Activated T-helper 1 cell treated with Interleukin-2 at 50 U/mL for 16 hours (primary cell): Measurements from ENCODE around the gene YWHAG.
"Not testable (repeated sequence)": the region's sequence is repeated elsewhere in the genome, so short reads cannot be mapped to it uniquely, and the experiment has no call there.

Source experiments
- DNase-seq: peaks from one replicate; pipeline ENCODE4 v3.0.0-alpha.2; 2020; ENCODE audit warnings: low read depth

The YWHAG gene

DNA sequence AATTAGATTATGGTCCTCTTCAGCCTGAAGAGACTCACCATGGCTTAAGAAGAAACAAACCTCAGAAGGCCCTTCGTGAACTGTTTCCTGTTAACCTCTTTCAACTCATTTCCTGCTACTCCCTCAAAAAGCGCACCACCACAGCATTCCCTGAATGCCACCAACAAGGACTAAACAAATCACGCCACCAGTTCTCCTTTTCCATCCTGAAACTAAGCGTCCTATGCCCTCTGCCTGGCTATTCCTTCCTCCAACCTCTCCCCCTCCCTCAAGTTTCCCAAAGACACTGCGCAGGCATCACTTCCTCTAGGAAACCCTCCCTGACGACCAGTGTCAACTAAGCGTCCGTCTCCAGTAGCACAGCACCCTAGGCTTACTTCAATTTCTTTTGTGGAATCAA is 12.0 kb downstream of the YWHAG start:
- DNase-seq, result no peak

DNA sequence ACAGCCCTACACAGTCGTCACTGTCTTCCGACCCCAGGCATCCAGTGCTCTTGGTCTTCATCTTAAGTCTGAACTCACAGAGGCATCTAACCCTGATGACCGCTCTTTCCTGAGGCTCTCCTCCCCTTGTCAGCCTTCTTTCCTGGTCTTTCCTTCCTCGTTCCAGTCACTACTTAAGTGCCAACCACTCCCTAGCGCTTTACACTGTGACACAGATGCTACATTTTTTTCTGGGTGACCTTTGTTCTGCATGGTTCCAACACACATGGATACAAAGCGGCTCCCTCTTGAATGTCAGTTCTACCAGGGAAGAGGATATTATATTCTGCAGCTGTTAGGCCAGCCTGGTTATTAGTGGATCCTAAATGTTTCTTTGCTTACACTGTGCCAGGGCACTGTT is 12.7 kb downstream of the YWHAG start:
- DNase-seq, result no peak

DNA sequence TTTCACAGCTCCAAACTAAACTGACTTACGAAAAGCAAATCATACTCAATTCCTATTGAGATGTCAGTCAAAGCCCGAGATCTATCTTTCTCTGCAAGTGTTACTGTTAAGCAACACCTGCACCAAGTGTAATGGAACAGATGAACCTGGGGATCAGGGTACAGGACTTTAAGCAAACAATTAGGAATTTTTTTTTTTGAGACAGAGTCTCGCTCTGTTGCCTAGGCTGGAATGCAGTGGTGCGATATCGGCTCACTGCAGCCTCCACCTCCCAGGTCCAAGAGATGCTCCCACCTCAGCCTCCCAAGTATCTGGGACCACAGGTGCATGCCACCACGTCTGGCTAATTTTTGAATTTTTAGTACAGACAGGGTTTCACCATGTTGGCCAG is 14.9 kb downstream of the YWHAG start:
- no peak for DNase-seq

GRCh38 chr7:76343294-76343930 is 15.4 kb downstream of the YWHAG start:
- DNase-seq, result no peak

DNA sequence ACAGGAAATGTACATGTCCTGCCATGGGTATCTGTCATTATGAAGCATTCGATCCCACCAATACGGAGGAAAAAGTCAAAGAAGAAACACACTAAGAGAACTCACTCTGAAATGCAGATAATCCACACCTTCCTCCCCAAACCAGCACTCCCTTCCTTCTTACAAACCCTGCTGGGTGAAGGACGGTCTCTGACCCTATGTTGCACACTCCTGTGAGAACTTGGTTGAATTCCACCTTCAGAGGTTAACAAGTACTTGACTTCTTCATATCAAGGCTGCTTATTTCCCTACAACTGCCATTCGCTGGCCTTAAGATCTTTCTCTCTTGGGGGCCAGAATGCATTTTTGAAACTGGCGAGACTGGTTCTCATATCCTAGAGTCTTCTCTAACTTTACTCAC is 16.6 kb downstream of the YWHAG start:
- no peak for DNase-seq

DNA sequence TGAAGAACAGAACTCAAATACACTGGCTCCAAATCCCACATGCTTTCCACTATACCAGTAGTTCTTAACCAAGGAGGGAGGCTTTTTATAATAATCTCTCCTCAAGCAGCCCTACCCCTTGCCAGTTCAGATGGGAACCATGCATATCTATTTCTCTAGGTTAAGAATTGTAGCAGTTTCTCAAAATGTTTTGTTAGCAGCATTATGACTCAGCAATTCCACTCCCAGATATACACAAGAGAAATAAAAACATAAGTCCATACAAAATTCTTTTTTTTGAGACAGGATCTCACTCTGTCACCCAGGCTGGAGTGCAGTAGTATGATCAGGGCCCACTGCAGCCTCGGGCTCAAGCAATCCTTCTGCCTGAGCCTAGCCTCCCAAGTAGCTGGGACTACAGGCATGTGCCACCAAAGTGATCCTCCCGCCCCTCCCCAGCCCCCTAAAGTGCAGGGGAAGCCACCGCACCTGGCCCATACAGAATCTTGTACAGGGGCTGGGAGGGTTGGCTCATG is 18.1 kb downstream of the YWHAG start:
- DNase-seq, result no peak

DNA sequence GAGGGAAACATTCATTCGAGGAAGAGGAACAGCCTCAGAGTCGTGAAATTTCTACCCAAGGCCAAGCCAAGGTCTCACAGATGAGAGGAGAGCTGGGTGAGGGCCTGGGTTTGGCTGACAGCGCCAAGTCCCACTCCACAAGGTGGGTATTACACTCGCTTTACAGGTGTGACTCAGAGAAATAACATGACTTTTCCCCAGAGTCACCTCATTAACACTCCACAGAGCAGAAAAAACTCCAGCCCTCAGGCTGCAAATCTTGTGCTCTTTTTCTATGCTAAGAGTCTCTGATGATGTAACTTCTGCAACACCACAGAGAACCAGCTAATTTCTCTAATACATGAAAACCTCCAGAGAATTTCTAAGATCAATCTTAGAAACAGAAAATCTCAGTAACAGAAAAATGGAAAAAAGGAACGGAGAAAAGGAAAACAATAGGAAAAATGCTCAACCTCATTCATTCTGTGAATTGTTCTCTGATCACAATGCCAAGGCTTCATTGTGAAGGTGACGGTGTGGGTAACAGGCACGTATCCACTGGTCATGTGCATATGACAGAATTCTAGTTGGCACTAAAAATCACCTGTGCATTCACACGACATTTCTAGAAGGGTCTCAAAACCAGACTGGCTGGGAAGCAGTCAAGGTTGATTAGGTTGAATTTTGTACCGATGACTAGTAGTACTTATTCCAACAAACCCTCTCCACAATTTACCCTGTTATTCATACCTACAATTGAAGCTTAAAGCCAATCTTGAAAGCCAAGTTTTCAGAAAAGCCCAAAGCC is 20.3 kb downstream of the YWHAG start:
- no peak for DNase-seq

- DNase-seq, result no peak
Observed at GRCh38 chr7:76337147-76337546, 21.6 kb downstream of the YWHAG start.

- no peak for DNase-seq
Observed at GRCh38 chr7:76336094-76336493, 22.7 kb downstream of the YWHAG start.

DNA sequence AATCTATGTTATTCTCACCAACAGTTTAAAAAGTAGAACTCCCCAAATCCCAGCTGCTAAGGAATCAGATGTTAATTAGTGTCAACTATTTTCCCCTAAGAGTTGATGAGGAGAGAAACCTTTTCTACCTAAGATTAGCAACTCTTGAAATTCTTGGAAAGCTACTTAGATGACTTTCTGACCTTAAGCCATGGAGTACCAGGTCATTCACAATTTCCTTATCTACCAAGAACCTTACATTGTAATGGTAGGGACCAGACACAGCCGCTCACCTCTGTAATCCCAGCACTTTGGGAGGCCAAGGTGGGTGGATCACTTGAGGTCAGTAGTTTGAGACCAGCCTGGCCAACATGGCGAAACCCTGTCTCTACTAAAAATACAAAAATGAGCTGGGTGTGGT is 23.4 kb downstream of the YWHAG start:
- not testable (repeated sequence) for DNase-seq

DNA sequence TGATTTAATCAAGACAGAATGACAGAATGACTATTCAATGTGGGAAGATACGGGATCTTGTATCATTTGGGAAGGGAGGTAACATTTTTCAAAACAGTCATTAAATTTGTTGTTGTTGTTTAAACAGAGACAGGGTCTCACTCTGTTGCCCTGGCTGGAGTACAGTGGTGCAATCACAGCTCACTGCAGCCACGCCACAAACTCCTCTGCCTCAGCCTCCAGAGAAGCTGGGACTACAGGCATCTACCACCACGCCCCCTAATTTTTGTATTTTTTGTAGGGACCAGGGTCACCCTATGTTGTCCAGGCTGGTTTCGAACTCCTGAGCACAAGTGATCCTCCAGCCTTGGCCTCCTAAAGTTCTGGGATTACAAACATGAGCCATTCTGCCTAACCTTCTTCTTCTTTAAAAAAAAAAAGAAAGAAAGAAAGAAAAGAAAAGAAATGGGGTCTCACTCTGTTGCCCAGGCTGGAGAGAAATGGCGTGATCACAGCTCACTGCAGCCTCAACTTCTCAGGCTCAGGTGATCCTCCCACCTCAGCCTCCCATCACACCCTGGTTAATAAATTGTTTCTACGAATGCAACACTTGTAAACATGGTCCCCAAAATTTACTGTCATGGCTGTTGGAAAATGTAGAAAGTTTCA is 24.3 kb downstream of the YWHAG start:
- no peak for DNase-seq

- DNase-seq, result no peak
Observed at GRCh38 chr7:76333511-76334101, 25.2 kb downstream of the YWHAG start.

DNA sequence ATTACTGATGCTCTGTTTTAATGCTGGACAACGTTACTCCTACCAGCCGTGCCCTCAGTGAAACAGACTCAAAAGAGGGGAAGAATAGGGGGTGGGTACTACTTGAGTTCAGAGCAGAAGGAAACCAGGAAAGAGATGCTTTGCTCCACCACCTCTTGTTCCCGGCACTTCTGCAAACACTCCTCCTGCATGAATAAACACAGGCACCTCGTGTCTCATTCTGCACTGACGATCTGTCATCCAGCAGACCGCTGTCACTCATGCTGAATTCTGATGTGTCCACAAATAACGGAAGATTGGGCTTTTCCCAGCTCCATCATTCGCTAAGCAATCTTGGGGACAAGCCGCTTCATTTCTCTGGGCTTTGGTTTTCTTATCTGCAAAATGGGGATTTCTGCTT is 26.7 kb downstream of the YWHAG start:
- DNase-seq, result no peak

GRCh38 chr7:76330673-76331072 is 28.1 kb downstream of the YWHAG start:
- no peak for DNase-seq

GRCh38 chr7:76330261-76330660 is 28.5 kb downstream of the YWHAG start:
- no peak for DNase-seq

- DNase-seq, result no peak
Observed at GRCh38 chr7:76329479-76329878, 29.3 kb downstream of the YWHAG start.

DNA sequence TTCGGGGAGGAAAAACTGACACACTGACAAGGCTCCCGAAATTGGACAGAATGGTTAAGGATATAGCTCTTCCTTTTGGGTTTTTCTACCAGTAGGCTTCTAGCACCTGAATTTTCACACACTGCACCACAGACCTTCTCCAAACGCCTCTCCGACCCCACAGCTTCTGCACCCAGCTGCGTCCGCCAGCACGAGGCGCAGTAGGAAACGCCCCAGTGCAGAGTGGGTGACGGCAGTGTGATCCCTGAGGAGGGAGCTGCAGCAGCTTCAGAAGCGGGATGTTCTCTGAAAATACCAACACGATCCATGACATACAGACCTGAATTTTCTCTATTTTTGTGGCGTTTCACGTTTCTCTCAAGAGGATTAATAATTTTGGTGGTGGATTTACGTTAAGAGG is 30.4 kb downstream of the YWHAG start:
- DNase-seq, result no peak

- no peak for DNase-seq
Observed at GRCh38 chr7:76327610-76328009, 31.2 kb downstream of the YWHAG start.

DNA sequence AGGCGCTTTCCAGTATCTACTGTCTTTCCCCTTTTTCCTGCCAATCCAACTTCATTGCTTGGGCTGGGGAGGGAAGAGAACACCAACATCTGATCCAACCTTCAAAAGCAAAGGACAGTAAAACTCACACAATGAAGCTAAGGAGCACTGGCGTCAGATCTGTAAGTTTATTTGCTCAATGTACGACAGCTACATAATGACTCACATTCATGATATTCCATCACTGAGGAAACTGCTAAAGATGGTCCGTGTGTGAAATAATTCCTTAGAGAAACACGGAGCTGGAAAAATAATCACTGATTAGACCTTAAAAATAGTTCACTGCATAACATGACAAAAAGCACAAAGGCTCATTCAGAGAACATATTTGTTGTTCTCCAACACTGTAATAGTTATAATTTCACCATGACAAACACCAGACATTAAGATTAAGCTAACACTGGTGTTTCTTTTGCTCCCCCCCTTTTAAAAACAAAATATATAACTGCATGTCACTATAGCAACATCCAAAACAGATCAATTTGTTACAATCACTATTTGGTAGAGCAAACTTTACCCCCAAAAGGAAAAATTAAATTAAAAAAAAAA is 32.1 kb downstream of the YWHAG start:
- DNase-seq, result no peak

DNA sequence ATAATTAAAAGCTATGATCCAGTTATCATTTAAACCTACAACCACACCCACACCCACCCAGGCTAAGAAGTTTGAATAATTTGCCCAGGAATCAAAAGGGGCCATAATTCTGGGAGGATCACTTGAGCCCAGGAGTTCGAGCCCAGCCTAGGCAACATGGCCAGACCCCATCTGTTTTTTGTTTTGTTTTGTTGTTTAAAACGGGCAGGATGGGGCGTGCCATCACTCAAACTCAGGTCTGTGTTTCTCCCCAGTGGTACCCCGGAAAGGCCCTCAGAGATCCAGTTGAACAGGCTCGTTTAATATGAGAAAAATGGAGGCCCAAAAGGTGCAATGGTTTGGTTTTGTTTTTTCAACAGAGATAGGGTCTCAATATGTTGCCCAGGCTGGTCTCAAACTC is 33.0 kb downstream of the YWHAG start:
- DNase-seq, result no peak

DNA sequence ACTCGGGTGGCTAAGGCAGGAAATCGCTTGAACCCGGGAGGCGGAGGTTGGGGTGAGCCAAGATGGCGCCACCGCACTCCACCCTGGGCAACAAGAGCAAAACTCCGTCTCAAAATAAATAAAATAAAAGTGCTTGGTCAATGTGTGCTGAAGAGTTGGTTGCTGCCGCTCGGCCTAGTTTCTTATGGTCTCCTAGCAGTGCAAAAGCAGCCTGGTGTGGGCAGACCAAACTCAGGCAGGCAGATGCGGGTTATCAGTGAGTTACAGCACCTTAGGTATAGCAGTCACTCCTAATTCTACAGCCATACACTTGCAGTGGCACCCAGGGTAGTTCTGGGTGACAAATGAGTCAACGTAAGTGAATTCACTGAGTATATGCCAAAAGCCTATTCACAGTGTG is 33.7 kb downstream of the YWHAG start:
- no peak for DNase-seq
